Calu3 (cell line): Measurements from ENCODE around the gene PIEZO2. TPM values are rescaled to one million over a fixed set of nuclear protein-coding genes. Genes with fewer than 3 reads are reported as not detected.

ENCODE experiments used
- BruUV-seq: library from RNA; stranded (reverse); fragments of 400-500 nt; replicated peaks from 2 replicates; lab custom pipeline; 2021; lab: Mats Ljungman, UMichigan
- CTCF ChIA-PET: fragments of 300-600 bp; sonication (Branson Sonifier 250); formaldehyde crosslinking; loops from one replicate; lab custom pipeline; 2022; ENCODE audit warnings: antibody characterized with exemption; lab: Charles Lee
- DNase-seq: peaks from one replicate; pipeline ENCODE4 v3.0.0; 2022
- H3K27ac Mint-ChIP-seq: one replicate; pipeline ENCODE4 v1.8.0; 2022; ENCODE audit warnings: mixed read lengths; ENCODE audit not compliant: unreplicated experiment
- H3K27me3 Mint-ChIP-seq: one replicate; pipeline ENCODE4 v1.8.0; 2022; ENCODE audit warnings: mixed read lengths; ENCODE audit not compliant: unreplicated experiment
- H3K36me3 Mint-ChIP-seq: one replicate; pipeline ENCODE4 v1.8.0; 2022; ENCODE audit warnings: mild to moderate bottlenecking, moderate library complexity, mixed read lengths; ENCODE audit not compliant: insufficient read depth, unreplicated experiment
- H3K4me1 Mint-ChIP-seq: one replicate; pipeline ENCODE4 v1.8.0; 2022; ENCODE audit warnings: mild to moderate bottlenecking, low read depth, mixed read lengths; ENCODE audit not compliant: unreplicated experiment
- H3K4me3 Mint-ChIP-seq: one replicate; pipeline ENCODE4 v1.8.0; 2022; ENCODE audit warnings: mild to moderate bottlenecking, low read depth, moderate library complexity, mixed read lengths; ENCODE audit not compliant: unreplicated experiment
- H3K9me3 Mint-ChIP-seq: one replicate; pipeline ENCODE4 v1.8.0; 2022; ENCODE audit warnings: low read depth, mixed read lengths; ENCODE audit not compliant: unreplicated experiment
- CTCF ChIP-seq: fragments of 200-600 bp; IDR thresholded peaks from one replicate; pipeline ENCODE4 v1.8.0; 2022; ENCODE audit warnings: antibody characterized with exemption; ENCODE audit not compliant: unreplicated experiment
- intact Hi-C: fragments of 100-400 bp; cut with micrococcal nuclease; formaldehyde crosslinking; loops from one replicate; pipeline ENCODE4 v1.10.0; 2022; ENCODE audit not compliant: unreplicated experiment
- total RNA-seq: library from RNA; stranded (reverse); gene quantifications from 2 replicates; pipeline ENCODE4 v1.2.3, GENCODE V29; 2022

The PIEZO2 gene
- total RNA-seq, 1 experiment from 2014 or later = 0.24 TPM

- no TSS peak for BruUV-seq
- no peaks in the 10 kb centered on the region for H3K9me3 Mint-ChIP-seq
- H3K36me3 Mint-ChIP-seq = no peaks in the 10 kb centered on the region
- H3K4me3 Mint-ChIP-seq = no peak overlapping the region
- no peak for TF ChIP-seq CTCF
- no peak for DNase-seq
- peaks cover 33% of the 10 kb centered on the region for H3K27me3 Mint-ChIP-seq
- intact Hi-C loops = no loop called here
- no peaks in the 10 kb centered on the region for H3K4me1 Mint-ChIP-seq
- H3K27ac Mint-ChIP-seq = no peak overlapping the region
- CTCF ChIA-PET = no interaction called here
Measured at GRCh38 chr18:11081009-11081532, 68.3 kb downstream of the PIEZO2 start.

- CTCF ChIA-PET = no interaction called here
- TF ChIP-seq CTCF = no peak
- Mint-ChIP-seq H3K4me3 (no peak overlapping the region), H3K27ac (no peak overlapping the region), H3K9me3 (no peaks in the 10 kb centered on the region), H3K4me1 (no peaks in the 10 kb centered on the region), H3K27me3 (peaks cover 9% of the 10 kb centered on the region), H3K36me3 (no peaks in the 10 kb centered on the region)
- intact Hi-C loops = no loop called here
- no TSS peak for BruUV-seq
- no peak for DNase-seq
Measured at GRCh38 chr18:11078491-11078890, 70.9 kb downstream of the PIEZO2 start.

GRCh38 chr18:11077548-11078187 lies 71.7 kb downstream of the PIEZO2 start:
- no peak for TF ChIP-seq CTCF
- no peak overlapping the region for H3K27ac Mint-ChIP-seq

GRCh38 chr18:11074889-11075288 lies 74.5 kb downstream of the PIEZO2 start:
- BruUV-seq = no TSS peak
- Mint-ChIP-seq H3K36me3 (no peaks in the 10 kb centered on the region), H3K4me3 (no peak overlapping the region), H3K27me3 (no peaks in the 10 kb centered on the region), H3K27ac (no peak overlapping the region), H3K4me1 (no peaks in the 10 kb centered on the region), H3K9me3 (no peaks in the 10 kb centered on the region)
- TF ChIP-seq CTCF = no peak
- CTCF ChIA-PET = no interaction called here
- no peak for DNase-seq
- intact Hi-C loops = no loop called here

More at GRCh38 chr18:11077548-11078187, 71.7 kb downstream of the PIEZO2 start:
- BruUV-seq = no TSS peak
- Mint-ChIP-seq H3K27me3 (peaks cover under 1% of the 10 kb centered on the region), H3K36me3 (no peaks in the 10 kb centered on the region), H3K9me3 (no peaks in the 10 kb centered on the region), H3K4me1 (no peaks in the 10 kb centered on the region), H3K4me3 (no peak overlapping the region)
- intact Hi-C loops = no loop called here
- DNase-seq = no peak
- CTCF ChIA-PET = no interaction called here
